ENCODE results near the gene KDM2B. TPM values are rescaled to one million over a fixed set of nuclear protein-coding genes. Genes with fewer than 3 reads are reported as not detected.
A peak's percentile ranks its signal among the peaks of the same experiment; 100 is the strongest.

The KDM2B gene
- total RNA-seq, 1 donor from 2014 or later: 36.8 TPM

DNA sequence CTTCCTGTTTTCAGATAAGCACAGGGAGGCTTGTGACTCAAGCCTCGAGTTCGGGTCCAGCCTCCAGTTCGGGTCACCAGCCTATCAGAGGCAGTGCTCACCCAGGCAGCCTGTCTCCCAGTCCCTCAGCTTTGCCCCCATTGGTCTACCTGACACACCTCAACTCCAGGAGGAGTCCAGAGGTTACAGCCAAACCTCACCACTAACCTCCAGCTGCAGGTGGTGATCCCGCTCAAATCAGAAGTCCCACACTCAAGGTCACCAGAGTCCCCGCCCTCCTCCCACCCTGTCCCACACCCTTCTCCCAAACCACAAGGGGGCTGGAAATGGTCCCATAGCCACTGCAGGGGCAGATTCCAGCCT lies 42.1 kb downstream of the KDM2B start:
- ATAC-seq (no peak), DNase-seq (no peak)
- intact Hi-C loops (cut with DNase I): no loop called here
- peaks cover 43% of the 10 kb centered on the region for H3K4me1 ChIP-seq
- no peaks in the 10 kb centered on the region for H3K36me3 ChIP-seq
- H3K4me3 ChIP-seq: peak overlapping the region; percentile 69
- H3K27me3 ChIP-seq (ENCODE audit: low read depth): no peaks in the 10 kb centered on the region
- TF ChIP-seq, protein P1, sequence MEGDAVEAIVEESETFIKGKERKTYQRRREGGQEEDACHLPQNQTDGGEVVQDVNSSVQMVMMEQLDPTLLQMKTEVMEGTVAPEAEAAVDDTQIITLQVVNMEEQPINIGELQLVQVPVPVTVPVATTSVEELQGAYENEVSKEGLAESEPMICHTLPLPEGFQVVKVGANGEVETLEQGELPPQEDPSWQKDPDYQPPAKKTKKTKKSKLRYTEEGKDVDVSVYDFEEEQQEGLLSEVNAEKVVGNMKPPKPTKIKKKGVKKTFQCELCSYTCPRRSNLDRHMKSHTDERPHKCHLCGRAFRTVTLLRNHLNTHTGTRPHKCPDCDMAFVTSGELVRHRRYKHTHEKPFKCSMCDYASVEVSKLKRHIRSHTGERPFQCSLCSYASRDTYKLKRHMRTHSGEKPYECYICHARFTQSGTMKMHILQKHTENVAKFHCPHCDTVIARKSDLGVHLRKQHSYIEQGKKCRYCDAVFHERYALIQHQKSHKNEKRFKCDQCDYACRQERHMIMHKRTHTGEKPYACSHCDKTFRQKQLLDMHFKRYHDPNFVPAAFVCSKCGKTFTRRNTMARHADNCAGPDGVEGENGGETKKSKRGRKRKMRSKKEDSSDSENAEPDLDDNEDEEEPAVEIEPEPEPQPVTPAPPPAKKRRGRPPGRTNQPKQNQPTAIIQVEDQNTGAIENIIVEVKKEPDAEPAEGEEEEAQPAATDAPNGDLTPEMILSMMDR (IDR thresholded peaks at IDR 0.05): no peak
- peak overlapping the region; percentile 96 for H3K27ac ChIP-seq
- no peaks in the 10 kb centered on the region for H3K9me3 ChIP-seq

DNA sequence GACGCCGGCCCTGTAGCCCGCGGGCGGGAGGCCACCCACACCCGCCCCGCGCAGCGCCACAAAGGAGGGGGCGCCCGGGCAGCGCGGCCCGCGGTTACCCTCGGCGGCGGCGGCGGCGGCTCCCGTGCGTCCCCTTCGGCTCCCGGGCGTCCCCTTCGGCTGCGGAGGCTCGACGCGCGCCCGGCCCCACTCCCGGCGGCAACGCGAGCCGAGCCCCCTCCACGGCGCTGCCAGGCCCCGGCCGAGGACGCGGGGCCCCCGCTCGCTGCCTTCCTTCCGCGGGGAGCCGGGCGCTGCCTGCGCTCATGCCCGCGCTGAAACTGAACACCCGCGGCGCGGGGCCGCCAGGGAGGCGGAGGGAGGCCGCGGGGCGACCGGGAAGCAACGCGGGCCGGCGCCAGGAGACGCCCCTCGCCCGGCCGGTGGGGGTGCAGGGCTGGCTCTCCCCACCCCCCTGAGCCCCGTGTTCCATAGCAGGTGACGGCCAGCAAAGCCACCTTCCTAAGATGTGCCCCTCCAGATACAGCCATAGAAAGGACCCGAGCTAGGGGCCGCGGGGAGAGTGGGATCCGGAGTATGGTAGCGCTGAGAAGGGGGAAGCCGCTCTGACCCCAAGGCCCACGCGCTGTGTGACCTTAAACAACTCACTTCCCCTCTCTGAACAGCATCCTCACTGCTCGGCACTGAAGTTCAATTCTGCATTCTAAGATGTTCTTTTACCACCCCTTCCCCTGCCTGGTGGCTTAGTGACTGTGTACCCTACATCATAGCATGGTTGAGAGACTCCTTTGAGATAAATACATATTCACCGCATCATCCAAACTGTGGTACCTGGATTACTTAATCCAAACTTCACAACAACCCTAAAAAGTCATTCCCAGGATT lies 42.8 kb downstream of the KDM2B start:
- peak overlapping the region; percentile 96 for H3K27ac ChIP-seq
- intact Hi-C loops (cut with DNase I): no loop called here
- ATAC-seq: peak; percentile 25 to 27
- no peaks in the 10 kb centered on the region for H3K9me3 ChIP-seq
- no peaks in the 10 kb centered on the region for H3K36me3 ChIP-seq
- peak; percentile 72 for DNase-seq
- no peaks in the 10 kb centered on the region for H3K27me3 ChIP-seq (ENCODE audit: low read depth)
- peak overlapping the region; percentile 69 for H3K4me3 ChIP-seq
- TF ChIP-seq, protein P1 (IDR thresholded peaks at IDR 0.05): no peak
- peaks cover 50% of the 10 kb centered on the region for H3K4me1 ChIP-seq

GRCh38 chr12:121536899-121537813 lies 43.7 kb downstream of the KDM2B start:
- DNase-seq (peak; percentile 95), ATAC-seq (peak; percentile 89 to 91)
- peak overlapping the region; percentile 69 for H3K4me3 ChIP-seq
- H3K27ac ChIP-seq: peak overlapping the region; percentile 96
- H3K4me1 ChIP-seq: peaks cover 58% of the 10 kb centered on the region
- H3K9me3 ChIP-seq: no peaks in the 10 kb centered on the region
- TF ChIP-seq, protein P1 (IDR thresholded peaks at IDR 0.05): no peak
- H3K27me3 ChIP-seq (ENCODE audit: low read depth): no peaks in the 10 kb centered on the region
- intact Hi-C loops (cut with DNase I): no loop called here
- H3K36me3 ChIP-seq: peaks cover 6% of the 10 kb centered on the region

- TF ChIP-seq, protein P1 (IDR thresholded peaks at IDR 0.05): no peak
- H3K4me3 ChIP-seq: peak overlapping the region; percentile 69
- no peaks in the 10 kb centered on the region for H3K27me3 ChIP-seq (ENCODE audit: low read depth)
- DNase-seq (peak; percentile 91), ATAC-seq (peak; percentile 80 to 81)
- H3K36me3 ChIP-seq: peaks cover 6% of the 10 kb centered on the region
- intact Hi-C loops (cut with DNase I): no loop called here
- H3K4me1 ChIP-seq: peaks cover 64% of the 10 kb centered on the region
- peak overlapping the region; percentile 96 for H3K27ac ChIP-seq
- no peaks in the 10 kb centered on the region for H3K9me3 ChIP-seq
These were observed 44.5 kb downstream of the KDM2B start for GRCh38 chr12:121536054-121536898.

All from lower lobe of right lung (tissue), 2 donors.